Limb (tissue), 2 donors: Measurements from ENCODE around the gene PEAK1.
A peak's percentile ranks its signal among the peaks of the same experiment; 100 is the strongest.

Experiments used
- DNase-seq, 2 donors: peaks; one replicate each; pipeline ENCODE4 v3.0.0-alpha.2; 2016; ENCODE audit errors: extremely low spot score in 2 of 2

The PEAK1 gene

DNA sequence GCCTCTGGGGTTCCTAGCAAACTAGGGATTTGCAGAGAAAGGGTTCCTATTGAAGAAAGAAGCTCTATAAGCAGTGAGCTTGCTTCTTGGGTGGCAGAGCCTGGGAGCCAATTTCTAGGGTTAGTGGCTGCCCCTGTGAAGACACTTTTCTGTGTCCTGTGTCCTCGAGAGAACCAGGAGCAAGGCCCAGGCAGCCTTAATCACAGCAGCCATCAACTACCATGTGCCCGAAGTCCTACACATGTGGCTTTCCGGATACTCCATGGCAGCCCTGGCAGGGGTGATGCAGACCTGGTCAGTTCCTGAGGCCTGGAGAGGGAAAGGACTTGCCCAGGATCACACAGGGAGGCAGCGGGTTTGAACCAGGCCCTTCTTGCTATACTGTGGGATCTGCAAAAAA lies 321.3 kb downstream of the PEAK1 start:
- no peak for DNase-seq

DNA sequence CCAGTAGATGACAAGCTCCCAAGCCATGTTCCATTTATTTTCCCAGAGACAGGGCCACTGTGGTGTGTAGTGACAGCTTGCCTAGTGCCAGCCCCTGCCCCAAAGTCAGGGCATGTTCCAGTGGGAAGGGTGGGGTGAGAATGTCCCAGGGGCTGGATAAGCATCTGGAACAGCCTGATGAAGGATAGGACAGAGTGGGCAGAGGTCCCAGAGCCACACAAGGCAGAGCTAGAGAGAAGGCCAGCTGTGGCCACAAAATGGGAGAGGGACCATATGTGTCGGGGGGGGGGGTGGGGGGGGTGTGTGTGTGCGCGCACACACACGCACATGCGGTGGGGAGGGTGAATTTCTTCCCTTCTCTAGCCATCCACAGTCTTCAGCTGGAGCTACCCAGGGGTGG lies 322.0 kb downstream of the PEAK1 start:
- DNase-seq, result no peak

DNA sequence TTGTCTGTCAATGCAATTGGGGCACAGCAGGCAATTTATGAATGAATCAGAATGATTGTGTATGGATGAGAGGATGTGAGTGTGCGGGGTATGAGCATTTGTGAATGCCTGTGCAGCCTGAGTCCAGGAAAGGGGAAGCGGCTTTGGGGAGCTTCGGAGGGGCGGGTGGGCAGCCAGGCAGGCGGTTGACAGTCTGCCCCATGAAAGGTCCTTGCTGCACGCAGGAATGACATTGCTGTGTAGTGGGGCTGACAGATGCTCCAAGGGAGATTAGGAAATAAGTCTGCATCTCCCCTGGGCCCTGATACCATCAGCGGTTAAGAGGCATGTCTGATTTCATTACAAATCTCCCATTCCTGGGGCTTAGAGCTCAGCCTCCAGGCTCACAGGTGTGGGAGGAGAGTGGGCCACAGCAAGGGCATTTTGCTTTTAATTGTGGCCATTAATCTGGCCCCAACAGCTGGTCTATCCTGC lies 322.6 kb downstream of the PEAK1 start:
- no peak for DNase-seq

DNA sequence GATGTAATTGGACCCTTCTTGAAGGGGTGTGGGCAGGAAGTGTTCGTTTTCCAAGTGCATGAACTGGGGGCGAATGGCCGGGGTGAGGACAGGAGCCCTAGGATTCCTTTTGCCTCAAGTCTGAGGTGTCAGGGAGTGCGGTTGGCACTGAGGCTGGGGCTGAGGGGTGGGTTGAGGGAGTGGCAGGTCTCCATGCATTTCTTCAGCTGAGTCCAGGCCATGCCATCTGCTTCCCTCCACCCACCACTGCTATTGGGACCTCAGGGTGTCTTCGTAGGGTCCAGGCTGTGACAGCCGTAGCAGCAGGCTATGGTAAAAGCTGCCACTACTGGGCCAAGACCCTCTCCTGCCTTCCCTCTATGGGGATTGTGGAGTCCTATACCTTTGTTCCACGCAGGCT lies 323.4 kb downstream of the PEAK1 start:
- no peak for DNase-seq

DNA sequence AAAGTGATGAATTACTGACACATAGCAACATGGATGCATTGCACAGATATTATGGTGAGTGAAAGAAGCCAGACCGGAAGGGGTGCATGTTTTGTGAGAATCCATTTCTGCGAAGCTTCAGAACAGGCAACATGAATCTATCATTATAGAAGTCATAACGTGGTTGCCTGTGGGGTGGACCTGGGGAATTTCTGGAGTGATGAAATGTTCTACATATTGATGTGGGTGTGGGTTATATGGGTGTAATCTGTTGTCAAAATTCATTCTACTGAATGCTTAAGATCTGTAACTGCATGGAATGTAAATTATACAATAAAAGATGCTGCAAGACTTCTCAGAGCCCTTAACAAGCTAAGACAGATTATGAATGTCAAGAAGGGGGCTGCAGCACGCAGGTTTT lies 323.8 kb downstream of the PEAK1 start:
- DNase-seq, result no peak

DNA sequence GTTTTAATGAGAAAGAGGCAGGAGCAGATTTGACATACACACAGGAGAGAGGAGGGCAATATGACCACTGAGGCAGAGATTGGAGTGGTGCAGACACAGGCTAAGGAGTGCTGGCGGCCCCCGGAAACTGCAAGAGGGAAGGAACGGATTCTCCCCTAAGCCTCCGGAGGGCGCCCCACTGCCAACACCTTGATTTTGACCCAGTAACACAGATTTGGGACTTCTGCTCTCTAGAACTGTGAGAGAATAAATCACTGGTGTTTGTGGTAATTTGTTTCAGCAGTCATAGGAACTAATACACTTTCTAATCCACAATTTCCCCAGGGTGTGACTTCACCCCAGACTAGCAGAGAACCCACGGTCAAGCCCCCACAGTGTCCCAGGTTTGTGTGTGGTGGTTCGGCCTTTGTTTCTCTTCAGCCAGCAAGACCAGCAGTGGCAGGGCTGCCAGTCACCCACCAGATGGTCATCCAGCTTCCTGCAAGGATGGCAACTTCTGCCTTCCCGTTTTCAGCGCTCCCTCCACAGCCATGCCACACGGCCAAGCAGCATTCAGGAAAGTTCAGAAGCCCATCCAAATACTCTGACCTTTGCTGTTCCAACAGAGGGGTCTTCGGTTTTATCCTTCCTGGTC lies 325.4 kb downstream of the PEAK1 start:
- no peak for DNase-seq

DNA sequence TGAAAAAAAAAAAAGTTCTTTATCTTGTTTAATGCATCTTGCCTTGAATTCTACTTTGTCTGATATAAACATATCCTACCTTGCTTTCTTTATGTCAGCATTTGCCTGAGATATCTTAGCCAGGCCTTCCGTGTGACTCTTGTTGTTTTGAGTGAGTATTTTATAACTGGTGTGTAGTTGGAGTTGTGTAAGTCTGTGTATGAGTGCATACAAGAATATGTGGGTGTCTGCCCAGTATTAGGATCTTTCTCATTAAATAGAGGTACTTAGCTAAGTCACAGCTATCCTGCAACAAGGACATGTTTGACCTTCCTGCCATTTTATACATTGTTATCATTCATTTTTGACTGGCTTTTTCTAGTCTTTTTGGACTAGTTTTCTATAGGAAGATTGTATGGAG lies 326.5 kb downstream of the PEAK1 start:
- DNase-seq, result no peak

DNA sequence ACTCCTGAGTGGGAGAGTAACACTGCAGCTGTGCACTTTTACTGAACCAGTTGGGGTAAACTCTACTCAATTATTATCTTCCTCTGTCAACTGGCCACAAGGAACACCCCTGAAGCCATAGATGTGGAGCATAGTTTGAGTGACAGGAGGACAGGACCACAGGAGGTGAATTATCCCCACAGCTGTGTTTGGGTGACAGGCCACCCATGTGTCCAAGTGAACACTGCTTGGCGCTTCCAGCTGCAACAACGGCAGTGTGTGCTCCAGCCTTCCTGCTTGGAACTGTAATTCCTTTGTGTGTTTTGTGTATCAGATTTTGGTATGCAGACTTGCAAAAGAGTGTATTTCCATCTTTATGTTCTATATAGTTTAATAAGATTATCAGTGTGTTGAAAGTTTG lies 328.8 kb downstream of the PEAK1 start:
- no peak for DNase-seq

DNA sequence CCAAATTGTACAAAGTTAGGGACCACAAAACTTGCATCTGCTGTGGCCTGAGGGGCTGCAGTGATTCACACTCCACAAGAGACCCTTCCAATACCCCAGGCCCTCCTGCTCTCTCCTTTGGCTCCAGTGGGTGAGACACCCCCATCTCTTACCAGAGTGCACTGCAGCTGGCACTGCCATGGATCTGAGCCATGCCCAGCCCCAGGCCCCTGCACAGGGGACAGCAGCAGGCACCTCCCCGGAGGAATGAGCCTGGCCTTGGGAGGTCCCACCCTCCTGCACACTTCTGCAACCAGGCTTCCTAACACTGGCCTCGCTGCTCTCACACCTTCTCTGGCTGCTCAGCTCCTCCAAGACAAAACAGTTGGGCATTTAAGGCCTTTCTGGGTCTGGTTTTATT lies 332.7 kb downstream of the PEAK1 start:
- DNase-seq, result no peak

DNA sequence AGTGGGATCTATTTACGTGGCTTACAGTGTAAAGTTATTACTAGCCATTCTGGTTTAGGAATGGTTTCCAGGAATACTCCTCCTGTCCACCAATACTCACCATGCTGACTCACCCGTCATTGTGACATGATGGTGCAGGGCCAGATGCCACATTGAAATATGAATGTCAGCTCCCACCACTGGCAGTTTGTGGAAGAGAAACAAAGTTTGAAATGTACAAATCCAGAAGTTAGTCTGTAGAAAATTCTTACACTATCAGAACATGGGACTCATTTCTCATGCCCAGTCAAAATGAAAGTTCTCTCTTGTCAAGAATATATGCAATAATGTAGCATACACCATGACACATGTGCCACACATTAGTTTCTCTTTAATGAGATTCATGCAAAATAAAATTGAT lies 334.6 kb downstream of the PEAK1 start:
- no peak for DNase-seq

DNA sequence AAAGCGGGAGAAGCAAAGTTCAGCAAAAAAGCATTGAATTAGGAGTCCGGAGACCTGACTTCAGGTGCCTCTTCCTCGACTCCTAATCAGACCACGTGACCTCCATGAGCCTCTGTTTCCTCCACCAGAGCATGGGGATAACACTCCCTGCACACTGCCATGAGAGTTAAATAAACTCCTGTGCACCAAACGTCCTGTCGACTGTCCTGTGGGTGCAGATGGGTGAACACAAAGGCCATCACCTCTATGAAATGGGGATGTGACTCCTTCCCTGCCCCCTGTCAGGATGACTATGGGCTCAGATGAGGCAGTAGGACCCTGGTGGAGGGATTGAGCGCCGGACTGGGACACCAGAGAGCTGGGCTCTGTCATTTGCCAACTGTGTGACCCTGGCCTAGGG lies 335.5 kb downstream of the PEAK1 start:
- DNase-seq, result no peak

DNA sequence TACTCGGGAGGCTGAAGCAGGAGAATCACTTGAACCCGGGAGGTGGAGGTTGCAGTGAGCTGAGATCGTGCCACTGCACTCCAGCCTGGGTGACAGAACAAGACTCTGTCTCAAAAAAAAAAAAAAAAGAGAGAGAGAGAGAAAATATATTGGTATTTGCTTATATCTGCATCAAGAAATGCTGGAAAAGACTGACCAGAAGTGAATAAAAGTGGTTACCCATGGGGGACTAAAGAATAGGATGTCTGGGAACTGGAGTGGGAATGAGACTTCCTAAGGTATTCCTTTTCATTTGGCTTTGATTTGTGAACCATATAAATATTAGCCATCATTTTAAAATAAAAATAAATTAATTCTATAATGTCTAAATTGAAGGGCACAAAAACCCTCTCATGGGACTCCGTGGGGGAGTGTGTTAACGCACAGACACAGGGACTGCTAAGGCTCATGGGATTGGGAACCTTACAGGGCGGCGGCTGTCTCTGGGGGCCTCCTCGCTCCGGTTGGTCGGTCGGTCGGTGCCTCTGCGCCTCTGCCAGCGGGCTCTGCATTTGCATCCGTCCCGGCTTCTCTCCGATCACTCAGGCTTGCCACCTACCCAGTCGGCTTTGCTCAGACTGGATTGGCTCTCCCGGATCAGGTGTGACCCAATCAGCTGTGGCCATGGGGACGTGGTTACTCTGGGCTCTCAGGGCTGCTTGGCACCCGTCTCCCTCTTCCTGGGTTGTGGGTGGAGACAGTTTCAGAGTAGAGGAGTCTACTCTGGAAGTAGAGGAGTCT lies 336.3 kb downstream of the PEAK1 start:
- peak in 1 of 2 donors; percentile 49 for DNase-seq

DNA sequence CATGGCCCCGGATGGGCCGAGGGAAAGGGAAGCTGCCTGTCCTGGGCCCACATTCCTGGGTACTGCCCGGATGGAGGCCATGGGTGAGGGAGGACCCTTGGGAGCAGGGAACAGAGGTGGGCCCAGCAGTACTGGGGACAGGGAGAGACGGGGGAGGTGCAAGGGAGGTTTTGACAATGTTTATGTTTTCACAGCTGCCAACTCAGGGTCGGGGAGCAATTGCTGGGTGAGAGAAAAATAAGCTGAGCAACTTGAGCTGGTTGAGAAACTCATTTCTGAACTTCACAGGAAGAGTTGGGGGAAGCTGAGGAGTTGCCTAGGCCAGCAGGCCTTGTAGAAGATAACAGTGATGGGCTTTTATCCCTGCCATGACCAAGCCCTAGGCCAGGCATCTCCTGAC lies 337.9 kb downstream of the PEAK1 start:
- no peak for DNase-seq

DNA sequence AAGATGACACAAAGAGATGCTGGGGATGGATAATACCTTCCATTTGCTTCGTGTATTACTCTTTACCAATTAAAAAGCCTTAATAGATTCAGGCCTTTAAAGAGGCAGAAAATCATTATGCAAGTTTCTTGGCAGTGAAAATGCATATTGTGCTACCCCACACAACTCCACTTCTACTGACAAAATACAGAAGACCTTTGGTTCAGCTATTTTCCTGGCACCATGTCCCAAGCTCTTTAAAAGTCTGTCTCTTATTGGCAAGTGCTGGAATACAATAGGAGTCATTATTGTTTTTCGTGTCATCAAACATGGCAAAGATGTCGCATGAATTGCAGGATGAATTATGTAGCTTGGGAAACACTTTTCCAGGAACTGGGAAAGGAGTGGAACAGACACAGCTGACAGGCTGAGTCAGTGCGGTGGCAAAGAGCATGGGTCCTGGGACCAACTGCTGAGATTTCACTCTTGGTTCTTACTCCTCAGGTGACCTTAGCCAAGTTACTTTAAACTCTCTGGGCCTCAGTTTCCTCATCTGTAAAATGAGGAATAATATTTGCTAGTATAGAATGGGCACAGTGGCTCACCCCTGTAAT lies 343.5 kb downstream of the PEAK1 start:
- DNase-seq, result no peak

DNA sequence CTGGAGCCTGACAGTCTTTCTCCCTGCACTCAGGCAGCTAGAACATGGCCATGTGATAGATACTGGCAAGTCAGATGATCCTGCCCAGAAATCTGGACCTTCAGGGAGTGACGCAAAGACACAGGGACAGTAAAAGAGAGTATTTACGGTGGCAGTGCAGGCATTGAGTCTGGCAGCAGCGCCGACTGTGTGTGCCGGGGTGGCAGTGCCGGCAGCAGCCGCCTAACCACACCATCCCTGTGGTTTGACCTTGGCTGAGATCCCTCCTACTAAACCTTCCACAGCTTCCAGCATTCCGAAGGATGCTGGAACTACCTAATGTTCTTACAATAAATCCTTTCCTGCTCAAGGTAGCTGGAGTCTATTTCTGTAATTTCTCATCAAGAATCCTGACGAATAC lies 344.4 kb downstream of the PEAK1 start:
- DNase-seq, result no peak

DNA sequence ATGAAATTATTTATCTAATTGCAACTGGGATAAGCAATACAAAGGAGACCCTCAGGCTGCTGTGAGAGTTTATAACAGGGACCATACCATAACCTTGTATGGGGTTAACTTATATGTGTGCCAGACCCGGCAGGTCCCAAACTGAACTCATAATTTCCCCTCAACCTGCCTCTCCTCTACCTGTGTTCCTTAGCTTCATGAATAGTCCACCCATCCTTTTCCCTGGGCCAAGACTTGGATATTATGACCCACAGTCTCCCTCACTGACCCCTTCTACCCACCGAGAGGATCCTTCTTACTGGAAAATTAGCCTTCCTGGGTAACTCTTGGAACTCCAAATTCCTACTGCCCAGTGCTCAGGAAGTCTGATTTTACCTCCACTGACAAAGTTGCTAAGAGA lies 345.6 kb downstream of the PEAK1 start:
- no peak for DNase-seq

DNA sequence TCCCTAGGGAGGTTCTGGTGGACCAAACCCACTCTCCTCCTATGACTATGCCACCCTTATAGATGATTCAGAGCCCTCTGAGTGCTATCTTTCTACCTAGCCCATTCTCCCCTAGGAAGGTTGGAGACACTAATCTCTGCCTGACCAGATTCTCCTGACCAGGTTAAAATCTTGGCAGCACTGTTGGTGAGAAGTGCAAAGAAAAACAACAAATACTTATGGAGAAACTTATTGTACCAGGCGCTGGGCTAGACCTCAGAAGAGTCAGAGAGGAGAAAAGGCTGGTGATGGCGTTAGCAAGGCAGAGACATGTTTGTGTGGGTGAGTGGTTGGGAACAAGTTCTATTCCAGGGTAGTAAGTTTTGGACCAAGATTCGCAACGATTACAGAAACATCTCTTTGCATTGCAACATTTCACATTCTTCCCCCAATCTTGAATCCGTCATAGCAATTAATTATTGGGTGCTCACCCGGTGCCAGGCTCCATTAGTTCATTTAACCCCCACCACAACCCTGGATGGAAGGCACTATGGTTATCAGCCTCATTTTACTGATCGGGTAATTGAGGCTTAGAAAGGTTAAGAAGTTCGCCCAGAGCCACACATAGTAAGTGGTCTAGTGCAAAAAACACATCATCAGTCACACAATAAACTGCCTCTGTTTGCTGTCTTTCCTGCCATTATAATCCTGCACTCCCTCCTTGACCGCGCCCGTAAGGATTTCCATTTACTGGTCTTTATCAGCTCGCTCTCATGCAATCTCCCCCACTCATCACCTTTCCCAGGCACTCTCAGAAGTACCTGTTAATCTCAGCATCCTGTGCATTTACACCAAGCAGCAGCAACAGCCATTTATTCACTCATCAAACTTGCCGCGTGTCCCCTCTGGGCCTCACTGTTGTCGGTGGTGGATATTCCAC lies 348.3 kb downstream of the PEAK1 start:
- no peak for DNase-seq

DNA sequence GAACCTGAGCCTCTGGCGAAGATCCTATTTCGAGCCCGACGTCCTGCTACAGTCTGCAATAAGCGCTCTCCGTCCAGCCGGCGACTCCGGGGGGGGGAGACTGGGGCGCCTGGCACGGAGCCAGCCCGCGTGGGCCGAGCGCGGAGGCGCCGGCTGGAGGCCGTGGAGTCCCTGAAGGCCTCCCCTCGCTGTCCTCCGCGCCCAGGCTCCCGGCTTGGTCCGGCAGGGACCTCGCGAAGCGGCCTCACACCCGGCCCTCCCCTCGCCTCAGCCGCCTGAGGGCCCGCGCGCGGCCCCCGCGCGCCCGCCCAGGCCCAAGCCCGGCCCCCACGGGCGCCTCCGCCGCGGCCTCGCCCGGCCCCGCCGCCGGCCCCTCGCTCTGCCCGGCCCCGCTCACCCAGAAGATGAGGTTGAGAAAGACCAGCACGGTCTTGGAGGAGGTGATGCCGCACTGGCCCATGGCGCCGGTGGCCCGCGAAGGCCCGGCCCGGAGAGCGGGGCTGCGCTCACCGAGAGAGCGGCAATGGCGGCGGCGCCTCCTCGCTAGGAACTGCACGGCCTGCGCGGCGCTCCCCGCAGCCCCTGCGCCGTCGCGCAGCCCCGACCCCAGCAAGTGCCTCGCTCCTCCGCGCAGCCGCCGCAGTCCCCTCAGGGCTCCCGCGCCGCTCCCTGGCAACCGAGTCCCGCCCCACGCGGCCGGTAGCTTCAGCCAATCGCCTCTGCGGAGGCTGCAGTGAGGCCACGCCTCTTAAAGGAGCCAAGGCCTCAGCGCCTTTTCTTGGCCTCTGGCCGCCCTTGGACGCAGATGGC lies 349.2 kb downstream of the PEAK1 start, which contains the start of gene TSPAN3:
Gene TSPAN3 (minus strand): TSS at position 615 of the 810 bp plus-strand sequence. CDS start 155 bp downstream, at position 460.
- peak; percentile 95 to 98 for DNase-seq

DNA sequence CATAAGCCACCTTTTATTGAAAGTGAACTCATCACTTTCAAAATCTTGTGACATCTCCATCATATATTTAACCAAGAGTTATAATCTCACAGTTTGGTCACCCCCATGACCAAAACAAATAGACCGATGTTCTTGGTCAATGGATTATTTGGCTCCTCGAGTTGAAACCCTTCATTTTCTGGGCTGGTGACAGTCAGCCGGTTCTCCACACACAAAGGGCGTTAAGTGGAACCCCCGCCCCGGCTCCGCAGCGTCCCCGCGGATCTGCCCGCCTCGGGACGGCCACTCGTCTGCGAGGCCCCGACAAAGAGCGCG lies 349.8 kb downstream of the PEAK1 start:
- no peak for DNase-seq

DNA sequence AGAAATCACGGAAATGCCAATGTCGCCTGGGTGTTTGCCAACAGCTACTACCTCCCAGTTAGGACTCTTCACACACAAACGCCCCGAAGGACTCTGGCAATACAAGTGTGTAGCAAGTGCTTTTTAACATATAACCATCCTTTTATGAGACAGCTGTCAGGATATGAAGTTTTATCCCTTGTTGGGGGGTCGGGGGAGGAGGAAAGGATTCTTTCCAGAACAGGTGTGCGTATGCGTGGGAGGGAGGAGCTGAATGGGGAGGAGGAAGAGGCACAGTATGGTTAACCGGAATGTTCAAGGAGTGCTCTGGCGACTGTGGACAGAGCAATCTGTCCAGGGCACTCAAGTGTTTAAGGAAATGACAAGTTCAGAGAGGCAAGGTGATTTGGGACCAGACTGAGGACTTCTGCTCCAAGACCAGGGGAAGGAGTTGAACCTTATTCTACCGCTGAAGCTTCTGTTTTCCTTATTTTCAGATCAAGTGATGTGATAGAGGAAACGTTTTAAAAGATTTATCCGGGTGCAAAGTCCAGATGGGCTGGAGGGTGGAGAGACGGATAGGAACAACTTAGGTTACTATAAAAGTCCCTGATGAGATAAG lies 350.3 kb downstream of the PEAK1 start:
- DNase-seq, result peak; percentile 26 to 39

DNA sequence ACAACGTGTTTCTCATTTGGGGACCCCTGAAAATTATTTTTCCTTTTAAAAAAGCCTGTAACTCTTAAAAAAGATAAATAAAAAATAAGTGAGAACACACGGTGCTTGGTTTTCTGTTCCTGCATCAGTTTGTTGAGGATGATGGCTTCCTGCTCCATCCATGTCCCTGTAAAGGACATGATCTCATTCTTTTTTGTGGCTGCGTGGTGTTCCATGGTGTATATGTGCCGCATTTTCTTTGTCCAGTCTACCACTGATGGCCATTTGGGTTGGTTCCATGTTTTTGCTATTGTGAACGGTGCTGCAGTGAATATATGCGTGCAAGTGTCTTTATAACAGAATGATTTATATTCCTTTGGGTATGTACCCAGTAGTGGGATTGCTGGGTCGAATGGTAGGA lies 351.3 kb downstream of the PEAK1 start:
- no peak for DNase-seq
